GM21786 (cell line): ENCODE measurements around the gene TUBB4A.

Source experiments
- ATAC-seq: cut with Tn5 transposase; IDR thresholded peaks from one replicate; pipeline ENCODE4 v1.9.1; 2021; ENCODE audit not compliant: unreplicated experiment

TUBB4A gene

DNA sequence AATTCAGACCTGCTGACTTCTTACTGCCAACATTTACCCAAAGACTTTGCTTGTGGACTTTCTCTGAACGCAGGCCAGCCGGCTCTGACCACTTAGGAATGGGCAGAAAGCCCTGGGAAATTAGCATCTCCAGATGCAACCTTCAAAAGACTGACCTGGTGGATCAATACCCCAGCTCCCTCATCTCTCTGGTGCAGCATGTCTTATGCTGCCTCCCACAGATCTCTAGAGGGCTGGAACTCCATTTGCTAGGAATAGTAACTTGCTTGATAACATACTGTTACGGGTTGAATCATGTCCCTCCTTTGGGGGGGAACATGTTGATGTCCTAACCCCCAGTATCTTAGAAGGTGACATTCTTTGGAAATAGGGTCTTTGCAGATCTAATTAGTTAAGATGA lies 55.7 kb downstream of the TUBB4A start:
- ATAC-seq = no peak
